Caco-2 (cell line): ENCODE data around the gene LIMS1. TPM values are rescaled to one million over a fixed set of nuclear protein-coding genes. Genes with fewer than 3 reads are reported as not detected.
A peak's percentile ranks its signal among the peaks of the same experiment; 100 is the strongest.
"Not testable (repeated sequence)": the region's sequence is repeated elsewhere in the genome, so short reads cannot be mapped to it uniquely, and the experiment has no call there.

Source experiments
- BruUV-seq: library from RNA; stranded (reverse); fragments of 400-500 nt; replicated peaks from 2 replicates; lab custom pipeline; 2021; lab: Mats Ljungman, UMichigan
- CTCF ChIA-PET: fragments of 300-600 bp; sonication (Branson Sonifier 250); formaldehyde crosslinking; loops from one replicate; lab custom pipeline; 2022; ENCODE audit warnings: antibody characterized with exemption; lab: Charles Lee
- POLR2A ChIA-PET: fragments of 300-600 bp; sonication (Branson Sonifier 250); formaldehyde crosslinking; loops from one replicate; lab custom pipeline; 2022; ENCODE audit warnings: antibody characterized with exemption; lab: Charles Lee
- DNase-seq, 2 experiments: peaks; one replicate each; pipeline versions ENCODE4 v3.0.0 to v3.0.0-alpha.2; 2020 to 2022
- H3K27me3 ChIP-seq: replicated peaks from 2 replicates; pipeline ENCODE4 v1.6.0; 2011; ENCODE audit warnings: low read length; ENCODE audit not compliant: control insufficient read depth, insufficient read depth
- H3K36me3 ChIP-seq: 2 replicates; pipeline ENCODE4 v1.5.1; 2011; ENCODE audit warnings: low read length; ENCODE audit not compliant: control insufficient read depth, insufficient read depth
- H3K4me1 ChIP-seq: fragments of 250-450 bp; sonication (Bioruptor Pico); 2 replicates; pipeline ENCODE4 v1.5.1; 2020; ENCODE audit warnings: mild to moderate bottlenecking
- H3K4me3 ChIP-seq: 2 replicates; pipeline ENCODE4 v1.5.1; 2011; ENCODE audit warnings: low read depth, mild to moderate bottlenecking, control low read depth, low read length
- H3K9me3 ChIP-seq: fragments of 250-450 bp; sonication (Bioruptor Pico); 2 replicates; pipeline ENCODE4 v1.5.1; 2020; ENCODE audit warnings: mild to moderate bottlenecking, moderate library complexity
- H3K27ac Mint-ChIP-seq: one replicate; pipeline ENCODE4 v1.8.0; 2022; ENCODE audit warnings: mixed read lengths; ENCODE audit not compliant: unreplicated experiment
- H3K27me3 Mint-ChIP-seq: one replicate; pipeline ENCODE4 v1.8.0; 2022; ENCODE audit warnings: mixed read lengths; ENCODE audit not compliant: insufficient read depth, unreplicated experiment
- H3K36me3 Mint-ChIP-seq: one replicate; pipeline ENCODE4 v1.8.0; 2022; ENCODE audit warnings: mild to moderate bottlenecking, mixed read lengths; ENCODE audit not compliant: insufficient read depth, unreplicated experiment
- H3K4me1 Mint-ChIP-seq: one replicate; pipeline ENCODE4 v1.8.0; 2022; ENCODE audit warnings: low read depth, mixed read lengths; ENCODE audit not compliant: unreplicated experiment
- H3K4me3 Mint-ChIP-seq: one replicate; pipeline ENCODE4 v1.8.0; 2022; ENCODE audit warnings: mild to moderate bottlenecking, moderate library complexity, mixed read lengths; ENCODE audit not compliant: unreplicated experiment
- H3K9me3 Mint-ChIP-seq: one replicate; pipeline ENCODE4 v1.8.0; 2022; ENCODE audit warnings: mixed read lengths; ENCODE audit not compliant: unreplicated experiment
- CTCF ChIP-seq, 2 experiments: fragments of 200-600 bp in 1 of 2; IDR thresholded peaks; 1 replicate in 1 of 2; 2 replicates in 1 of 2; pipeline versions ENCODE4 v1.5.1 to v1.8.0; 2011 to 2022; ENCODE audit warnings: antibody characterized with exemption in 1 of 2, control low read depth in 1 of 2, inconsistent platforms in 1 of 2, low read depth in 1 of 2, low read length in 1 of 2, mild to moderate bottlenecking in 1 of 2, moderate library complexity in 1 of 2; ENCODE audit not compliant: insufficient read depth in 1 of 2, severe bottlenecking in 1 of 2, unreplicated experiment in 1 of 2
- intact Hi-C: fragments of 100-400 bp; cut with micrococcal nuclease; formaldehyde crosslinking; loops from one replicate; pipeline ENCODE4 v1.10.0; 2022; ENCODE audit not compliant: unreplicated experiment
- total RNA-seq: library from RNA; stranded (reverse); gene quantifications from 2 replicates; pipeline ENCODE4 v1.2.3, GENCODE V29; 2022

LIMS1 gene
- total RNA-seq, 1 experiment from 2014 or later: 75.2 TPM

DNA sequence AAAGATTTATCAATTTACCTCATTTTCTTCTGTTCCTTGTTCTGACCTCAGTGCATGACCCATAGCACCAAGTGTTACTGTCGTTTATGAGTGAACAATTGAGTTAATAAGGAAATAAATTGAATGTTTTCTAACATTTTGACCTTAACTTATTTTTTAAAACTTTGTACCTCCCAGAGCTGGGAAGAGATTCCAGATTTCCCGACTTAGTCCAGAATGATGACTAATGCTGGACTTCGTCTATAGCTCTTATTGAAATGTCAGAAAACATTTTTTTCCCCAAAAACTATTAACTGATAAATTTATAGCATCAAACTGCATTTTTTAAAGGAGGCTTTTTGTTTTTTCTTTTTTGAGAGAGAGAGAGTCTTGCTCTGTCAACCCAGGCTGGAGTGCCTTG, 21.8 kb upstream of the LIMS1 start:
- intact Hi-C loops, H3K9me3 ChIP-seq, H3K27me3 Mint-ChIP-seq, BruUV-seq, H3K4me1 ChIP-seq, DNase-seq, H3K9me3 Mint-ChIP-seq, H3K36me3 ChIP-seq, H3K4me3 ChIP-seq, H3K4me3 Mint-ChIP-seq, H3K27ac Mint-ChIP-seq, H3K27me3 ChIP-seq, H3K4me1 Mint-ChIP-seq, CTCF ChIA-PET, POLR2A ChIA-PET: not testable (repeated sequence)
- peaks cover 14% of the 10 kb centered on the region for H3K36me3 Mint-ChIP-seq

- H3K4me1 ChIP-seq, POLR2A ChIA-PET, DNase-seq, H3K4me1 Mint-ChIP-seq, H3K36me3 ChIP-seq, H3K27me3 Mint-ChIP-seq, H3K4me3 Mint-ChIP-seq, intact Hi-C loops, H3K27me3 ChIP-seq, H3K4me3 ChIP-seq, BruUV-seq, H3K27ac Mint-ChIP-seq, H3K9me3 ChIP-seq, CTCF ChIA-PET: not testable (repeated sequence)
- Mint-ChIP-seq H3K9me3 (peaks cover 18% of the 10 kb centered on the region), H3K36me3 (peaks cover 13% of the 10 kb centered on the region)
Observed at GRCh38 chr2:108514478-108514877, 19.8 kb upstream of the LIMS1 start.

DNA sequence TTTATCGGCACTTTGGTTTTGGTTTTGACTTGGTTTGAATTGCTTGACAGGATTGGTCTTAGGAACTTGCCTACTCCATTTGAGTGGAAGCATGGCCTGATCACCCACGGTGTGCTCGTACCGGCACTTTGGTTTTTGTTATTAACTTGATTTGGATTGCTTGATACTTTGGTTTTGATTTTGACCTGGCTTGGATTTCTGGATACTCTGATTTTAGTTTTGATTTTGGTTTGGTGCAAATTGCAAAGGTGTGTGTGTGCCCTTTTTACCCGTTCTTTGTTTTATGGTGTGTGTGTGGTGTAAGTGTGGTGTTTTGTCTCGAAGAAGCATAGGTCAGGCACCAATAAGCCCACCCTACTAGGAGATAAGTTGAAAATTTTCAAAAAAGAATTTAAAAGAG, 9.6 kb upstream of the LIMS1 start:
- BruUV-seq, H3K4me1 Mint-ChIP-seq, H3K27me3 ChIP-seq, H3K4me3 Mint-ChIP-seq, POLR2A ChIA-PET, H3K4me3 ChIP-seq, CTCF ChIA-PET, H3K27ac Mint-ChIP-seq, H3K4me1 ChIP-seq, H3K36me3 ChIP-seq, intact Hi-C loops, H3K27me3 Mint-ChIP-seq, DNase-seq, H3K36me3 Mint-ChIP-seq, H3K9me3 ChIP-seq, H3K9me3 Mint-ChIP-seq: not testable (repeated sequence)

DNA sequence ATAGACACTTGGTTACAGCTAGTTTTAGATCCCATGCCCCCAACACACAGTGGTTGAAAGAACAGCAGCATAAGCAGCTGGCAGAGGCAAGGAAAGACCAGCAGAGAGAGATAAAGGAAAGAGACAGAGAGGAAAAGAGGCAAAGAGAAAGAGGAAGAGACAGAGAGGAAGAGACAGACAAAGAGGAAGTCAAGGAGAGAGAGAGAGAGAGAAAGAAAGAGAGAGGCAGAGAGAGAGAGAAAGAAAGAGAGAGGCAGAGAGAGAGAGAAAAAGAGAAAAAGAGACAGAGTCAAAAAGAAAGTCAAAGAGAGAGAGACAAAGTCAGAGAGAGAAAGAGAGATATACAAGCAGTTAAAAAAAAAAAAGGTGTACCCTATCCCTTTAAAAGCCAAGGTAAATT, 9.0 kb upstream of the LIMS1 start:
- DNase-seq, H3K36me3 Mint-ChIP-seq, H3K36me3 ChIP-seq, CTCF ChIA-PET, intact Hi-C loops, H3K4me3 ChIP-seq, H3K27me3 Mint-ChIP-seq, BruUV-seq, H3K9me3 Mint-ChIP-seq, H3K9me3 ChIP-seq, H3K27me3 ChIP-seq, H3K4me1 ChIP-seq, H3K4me3 Mint-ChIP-seq, H3K4me1 Mint-ChIP-seq, POLR2A ChIA-PET: not testable (repeated sequence)
- peak overlapping the region; percentile 2 for H3K27ac Mint-ChIP-seq

- intact Hi-C loops: no loop called here
- Mint-ChIP-seq H3K4me1 (peaks cover 13% of the 10 kb centered on the region), H3K27ac (no peak overlapping the region), H3K9me3 (no peaks in the 10 kb centered on the region), H3K36me3 (peaks cover 15% of the 10 kb centered on the region), H3K27me3 (no peaks in the 10 kb centered on the region), H3K4me3 (no peak overlapping the region)
- no TSS peak for BruUV-seq
- no peak overlapping the region for H3K4me3 ChIP-seq
- TF ChIP-seq CTCF (IDR thresholded peaks at IDR 0.05; ENCODE audit: insufficient read depth in 1 of 2, low read depth in 1 of 2, low read length in 1 of 2, severe bottlenecking in 1 of 2, unreplicated experiment in 1 of 2): no peak
- H3K4me1 ChIP-seq: peaks cover 29% of the 10 kb centered on the region
- CTCF ChIA-PET: interaction anchor here (0.7 kb wide), 1 partner anchor 257 kb away, joined by 3 read pairs; no protein-coding TSS in a partner anchor
- POLR2A ChIA-PET: no interaction called here
- no peak for DNase-seq
- H3K27me3 ChIP-seq: no peaks in the 10 kb centered on the region
- H3K9me3 ChIP-seq: no peaks in the 10 kb centered on the region
- no peaks in the 10 kb centered on the region for H3K36me3 ChIP-seq
Observed at GRCh38 chr2:108531674-108532055, 2.6 kb upstream of the LIMS1 start.
